Stimulated activated naive CD4-positive, alpha-beta T cell (primary cell): ENCODE measurements around the gene ZBTB6.
"Not testable (repeated sequence)": the region's sequence is repeated elsewhere in the genome, so short reads cannot be mapped to it uniquely, and the experiment has no call there.

ENCODE experiments used
- DNase-seq, 6 experiments: peaks; one replicate each; lab custom pipeline; 2025; lab: John Stamatoyannopoulos, UW

Gene ZBTB6

GRCh38 chr9:122929796-122930354, 16.8 kb upstream of the ZBTB6 start:
- no peak for DNase-seq

GRCh38 chr9:122923947-122924346, 10.8 kb upstream of the ZBTB6 start:
- no peak for DNase-seq

GRCh38 chr9:122922713-122923112, 9.6 kb upstream of the ZBTB6 start:
- DNase-seq = no peak

- DNase-seq = no peak
Observed at GRCh38 chr9:122918310-122918709, 5.2 kb upstream of the ZBTB6 start.

GRCh38 chr9:122912671-122912963, 506 bp downstream of the ZBTB6 start:
- no peak for DNase-seq

- DNase-seq = not testable (repeated sequence)
Observed at GRCh38 chr9:122906122-122906521, 7.0 kb downstream of the ZBTB6 start.

GRCh38 chr9:122904823-122905710, 8.1 kb downstream of the ZBTB6 start, which contains the start of gene RC3H2:
Gene RC3H2, minus strand, starts transcription at chr9:122905359. Its CDS starts 7,850 bp downstream, at chr9:122897509.
- peak; percentile 93 to 98 (median 97) for DNase-seq

GRCh38 chr9:122904466-122904822, 8.7 kb downstream of the ZBTB6 start:
- DNase-seq = peak in 2 of 6 experiments; percentile 9 to 42

GRCh38 chr9:122900791-122901190, 12.3 kb downstream of the ZBTB6 start:
- no peak for DNase-seq

- no peak for DNase-seq
Observed at GRCh38 chr9:122897969-122898368, 15.2 kb downstream of the ZBTB6 start.

GRCh38 chr9:122888480-122888879, 24.6 kb downstream of the ZBTB6 start:
- DNase-seq = no peak

GRCh38 chr9:122883125-122883524, 30.0 kb downstream of the ZBTB6 start:
- DNase-seq = no peak

GRCh38 chr9:122879443-122879842, 33.7 kb downstream of the ZBTB6 start:
- DNase-seq = no peak

- DNase-seq = no peak
Observed at GRCh38 chr9:122875523-122875922, 37.6 kb downstream of the ZBTB6 start.

- not testable (repeated sequence) for DNase-seq
Observed at GRCh38 chr9:122867276-122867675, 45.8 kb downstream of the ZBTB6 start.

GRCh38 chr9:122866079-122866478, 47.0 kb downstream of the ZBTB6 start:
- DNase-seq = no peak

GRCh38 chr9:122865300-122865699, 47.8 kb downstream of the ZBTB6 start:
- DNase-seq = no peak

GRCh38 chr9:122863407-122863806, 49.7 kb downstream of the ZBTB6 start:
- DNase-seq = no peak

GRCh38 chr9:122860319-122861142, 52.6 kb downstream of the ZBTB6 start:
- DNase-seq = no peak
